T-cell (primary cell): ENCODE results near the gene GCNT1. TPM values are rescaled to one million over a fixed set of nuclear protein-coding genes. Genes with fewer than 3 reads are reported as not detected.
"Not testable (repeated sequence)": the region's sequence is repeated elsewhere in the genome, so short reads cannot be mapped to it uniquely, and the experiment has no call there.

ENCODE experiments used
- ATAC-seq, 4 experiments: fragments of 200-7000 bp in 3 of 4; fragments of 150-1000 bp in 1 of 4; cut with Tn5 transposase; replicated peaks in 1 of 4; 1 replicate in 3 of 4; 2 replicates in 1 of 4; pipeline ENCODE4 v1.10.0; 2021; ENCODE audit warnings: moderate library complexity in 3 of 4, mild to moderate bottlenecking in 2 of 4, moderate number of reproducible peaks in 1 of 4
- CTCF ChIA-PET, 2 donors: fragments of 300-600 bp; sonication (Branson Sonifier 250); formaldehyde crosslinking; loops; one replicate each; lab custom pipeline; 2022; ENCODE audit warnings: antibody characterized with exemption in 2 of 2; lab: Charles Lee
- POLR2A ChIA-PET, 2 donors: fragments of 300-600 bp; sonication (Branson Sonifier 250); formaldehyde crosslinking; loops; one replicate each; lab custom pipeline; 2022; ENCODE audit warnings: antibody characterized with exemption in 2 of 2; lab: Charles Lee
- DNase-seq, 35 experiments: peaks; one replicate each; pipeline versions ENCODE4 v3.0.0 to v3.0.0-alpha.2; 2013 to 2023
- H3K27ac ChIP-seq: one replicate; pipeline ENCODE4 v1.5.1; 2013; ENCODE audit warnings: low read length
- H3K27me3 ChIP-seq, 2 experiments: replicated peaks in 1 of 2; 1 replicate in 1 of 2; 2 replicates in 1 of 2; pipeline versions ENCODE4 v1.6.1 to v1.7.0; 2013; ENCODE audit warnings: low read length in 1 of 2, mixed read lengths in 1 of 2; ENCODE audit not compliant: control insufficient read depth in 2 of 2, insufficient read depth in 2 of 2; ENCODE audit errors: extremely low read depth in 1 of 2
- H3K36me3 ChIP-seq, 2 donors: 1 replicate in 1 of 2; 2 replicates in 1 of 2; pipeline versions ENCODE4 v1.6.1 to v1.7.0; 2013; ENCODE audit warnings: low read length in 1 of 2; ENCODE audit not compliant: control insufficient read depth in 2 of 2, insufficient read depth in 1 of 2; ENCODE audit errors: extremely low read depth in 1 of 2
- H3K4me1 ChIP-seq, 2 experiments: 1 replicate in 1 of 2; 2 replicates in 1 of 2; pipeline versions ENCODE4 v1.6.1 to v1.7.0; 2013; ENCODE audit warnings: low read length in 2 of 2, mixed read lengths in 1 of 2; ENCODE audit not compliant: insufficient read depth in 2 of 2, control insufficient read depth in 1 of 2; ENCODE audit errors: extremely low read depth in 1 of 2
- H3K4me3 ChIP-seq, 2 donors: 1 replicate in 1 of 2; 2 replicates in 1 of 2; pipeline versions ENCODE4 v1.5.1 to v1.7.0; 2013; ENCODE audit warnings: mild to moderate bottlenecking in 2 of 2, low read length in 1 of 2, moderate library complexity in 1 of 2; ENCODE audit not compliant: control insufficient read depth in 1 of 2; ENCODE audit errors: extremely low read depth in 1 of 2
- H3K9me3 ChIP-seq: 2 replicates; pipeline ENCODE4 v1.7.0; 2013
- H3K27ac Mint-ChIP-seq, 2 donors: one replicate each; pipeline ENCODE4 v1.8.0; 2020 to 2021; ENCODE audit warnings: mild to moderate bottlenecking in 2 of 2, mixed read lengths in 2 of 2
- H3K27me3 Mint-ChIP-seq, 2 donors: one replicate each; pipeline ENCODE4 v1.8.0; 2021 to 2022; ENCODE audit warnings: mixed read lengths in 2 of 2
- H3K36me3 Mint-ChIP-seq: one replicate; pipeline ENCODE4 v1.8.0; 2021; ENCODE audit warnings: mixed read lengths
- H3K4me1 Mint-ChIP-seq, 3 donors: one replicate each; pipeline ENCODE4 v1.8.0; 2020 to 2022; ENCODE audit warnings: mixed read lengths in 3 of 3, mild to moderate bottlenecking in 1 of 3
- H3K4me3 Mint-ChIP-seq, 3 donors: one replicate each; pipeline ENCODE4 v1.8.0; 2020 to 2022; ENCODE audit warnings: mild to moderate bottlenecking in 3 of 3, mixed read lengths in 3 of 3, moderate library complexity in 3 of 3
- H3K9me3 Mint-ChIP-seq, 3 donors: one replicate each; pipeline ENCODE4 v1.8.0; 2020 to 2022; ENCODE audit warnings: mixed read lengths in 3 of 3
- WGBS: methylation state at CpG from one replicate; pipeline ENCODE4 v1.1.5; 2013; ENCODE audit warnings: missing lambda C conversion rate; ENCODE audit not compliant: insufficient coverage; 5-methylcytosine and 5-hydroxymethylcytosine counted together
- total RNA-seq, 35 experiments: library from RNA in 6 of 35; stranded (reverse) in 6 of 35; fragments of 120-200 nt in 1 of 35; gene quantifications; one replicate each; pipeline versions ENCODE4 v1.2.1 to v1.2.4 and lab custom pipeline; 2013 to 2026

The GCNT1 gene
- total RNA-seq, 5 donors from 2014 or later (not counting 1 experiment from before 2014, with no cell fraction given), result 3.8 to 9.6 (median 4.9) TPM

DNA sequence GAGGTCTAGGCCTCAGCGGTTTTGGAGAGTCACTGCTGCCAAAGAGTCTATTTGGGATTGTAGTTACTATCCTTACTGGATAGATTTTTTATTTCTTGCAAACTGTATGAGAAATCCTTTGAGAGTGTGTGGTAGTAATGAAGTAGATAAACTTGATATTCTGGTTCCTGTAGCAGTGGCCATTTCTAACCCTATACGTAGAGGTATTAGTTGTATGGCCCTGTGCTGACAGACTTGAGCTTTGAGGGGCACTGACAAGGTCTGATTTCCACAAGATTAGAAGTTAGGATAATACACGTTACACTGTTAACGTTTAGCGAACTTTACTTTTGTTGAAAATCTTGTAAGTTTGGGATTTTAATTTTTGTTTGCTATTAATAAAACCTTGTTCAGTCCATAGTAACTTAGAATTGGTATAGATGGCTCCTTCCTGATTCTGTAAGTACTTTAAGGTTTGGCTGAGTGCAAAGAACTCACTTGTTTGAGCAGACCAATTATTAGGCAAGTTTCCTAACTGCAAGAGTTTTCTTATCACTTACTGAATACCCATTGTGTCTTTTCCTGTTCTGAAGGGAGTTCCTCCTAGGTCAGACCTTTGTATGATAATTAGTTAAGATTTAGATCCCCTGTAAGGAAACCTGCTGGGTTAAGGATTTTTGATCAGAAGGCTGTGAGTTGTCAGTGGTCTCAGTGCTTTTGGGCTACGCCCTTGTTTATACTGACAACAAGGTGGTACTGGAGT lies 31.4 kb downstream of the GCNT1 start:
- ATAC-seq (no peak), DNase-seq (no peak)
- H3K27ac Mint-ChIP-seq, result no peak overlapping the region
- no peak overlapping the region for H3K4me3 Mint-ChIP-seq
- Histone ChIP-seq H3K4me1 (peaks cover 0 to 4% of the 10 kb centered on the region in 2 experiments), H3K36me3 (no peaks in the 10 kb centered on the region), H3K27me3 (no peaks in the 10 kb centered on the region), H3K9me3 (no peaks in the 10 kb centered on the region), H3K4me3 (no peak overlapping the region), H3K27ac (no peak overlapping the region)
- ChIA-PET POLR2A (no interaction called here), CTCF (no interaction called here)
- H3K36me3 Mint-ChIP-seq, result peaks cover 13% of the 10 kb centered on the region
- H3K27me3 Mint-ChIP-seq, result no peaks in the 10 kb centered on the region
- H3K4me1 Mint-ChIP-seq, result peaks cover 9 to 25% (median 9%) of the 10 kb centered on the region in 3 donors
- WGBS, result 100% methylated on average over 2 of the region's 6 CpGs
- H3K9me3 Mint-ChIP-seq, result peaks cover 0 to 4% (median 1%) of the 10 kb centered on the region in 3 donors

- peaks cover 14% of the 10 kb centered on the region for H3K36me3 Mint-ChIP-seq
- H3K27ac ChIP-seq, H3K4me3 Mint-ChIP-seq, H3K27ac Mint-ChIP-seq, H3K4me1 ChIP-seq, H3K27me3 ChIP-seq, ATAC-seq, POLR2A ChIA-PET, H3K4me3 ChIP-seq, H3K36me3 ChIP-seq, H3K27me3 Mint-ChIP-seq, CTCF ChIA-PET, H3K9me3 Mint-ChIP-seq, H3K9me3 ChIP-seq: not testable (repeated sequence)
- H3K4me1 Mint-ChIP-seq, result peaks cover 9 to 25% (median 9%) of the 10 kb centered on the region in 3 donors
- peak in 1 of 35 experiments; percentile 2 for DNase-seq
- no CpG with 5 or more reads among the region's 1 CpG for WGBS
Measured at GRCh38 chr9:76491056-76491455, 32.1 kb downstream of the GCNT1 start.

GRCh38 chr9:76493496-76493895 lies 34.5 kb downstream of the GCNT1 start:
- POLR2A ChIA-PET, CTCF ChIA-PET, H3K27ac ChIP-seq, H3K9me3 Mint-ChIP-seq, H3K4me3 ChIP-seq, ATAC-seq, H3K4me3 Mint-ChIP-seq, H3K36me3 ChIP-seq, H3K27me3 ChIP-seq, H3K4me1 ChIP-seq, DNase-seq, H3K27ac Mint-ChIP-seq, H3K9me3 ChIP-seq, H3K27me3 Mint-ChIP-seq: not testable (repeated sequence)
- no CpG with 5 or more reads among the region's 1 CpG for WGBS
- H3K36me3 Mint-ChIP-seq, result peaks cover 18% of the 10 kb centered on the region
- peaks cover 5 to 16% (median 7%) of the 10 kb centered on the region in 3 donors for H3K4me1 Mint-ChIP-seq

- WGBS, result 100% methylated on average over 1 of the region's 1 CpG
- H3K27me3 ChIP-seq, result no peaks in the 10 kb centered on the region
- DNase-seq (no peak), ATAC-seq (no peak)
- no peaks in the 10 kb centered on the region for H3K27me3 Mint-ChIP-seq
- H3K27ac Mint-ChIP-seq, result no peak overlapping the region
- H3K36me3 ChIP-seq, result peaks cover 0 to 9% of the 10 kb centered on the region in 2 donors
- CTCF ChIA-PET, result no interaction called here
- no peaks in the 10 kb centered on the region for H3K4me1 ChIP-seq
- H3K27ac ChIP-seq, result no peak overlapping the region
- H3K9me3 ChIP-seq, result no peaks in the 10 kb centered on the region
- peaks cover 0 to 4% (median 3%) of the 10 kb centered on the region in 3 donors for H3K9me3 Mint-ChIP-seq
- no peaks in the 10 kb centered on the region for H3K4me1 Mint-ChIP-seq
- H3K4me3 Mint-ChIP-seq, result no peak overlapping the region
- peaks cover 31% of the 10 kb centered on the region for H3K36me3 Mint-ChIP-seq
- POLR2A ChIA-PET, result no interaction called here
- H3K4me3 ChIP-seq, result no peak overlapping the region
Measured at GRCh38 chr9:76500061-76500460, 41.1 kb downstream of the GCNT1 start.

DNA sequence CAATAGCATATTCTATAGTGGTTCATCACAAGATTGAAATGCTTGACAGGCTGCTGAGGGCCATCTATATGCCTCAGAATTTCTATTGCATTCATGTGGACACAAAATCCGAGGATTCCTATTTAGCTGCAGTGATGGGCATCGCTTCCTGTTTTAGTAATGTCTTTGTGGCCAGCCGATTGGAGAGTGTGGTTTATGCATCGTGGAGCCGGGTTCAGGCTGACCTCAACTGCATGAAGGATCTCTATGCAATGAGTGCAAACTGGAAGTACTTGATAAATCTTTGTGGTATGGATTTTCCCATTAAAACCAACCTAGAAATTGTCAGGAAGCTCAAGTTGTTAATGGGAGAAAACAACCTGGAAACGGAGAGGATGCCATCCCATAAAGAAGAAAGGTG lies 43.8 kb downstream of the GCNT1 start:
- ATAC-seq (no peak), DNase-seq (no peak)
- H3K9me3 ChIP-seq, result no peaks in the 10 kb centered on the region
- H3K27ac ChIP-seq, result no peak overlapping the region
- ChIA-PET CTCF (no interaction called here), POLR2A (no interaction called here)
- peaks cover 0 to 9% of the 10 kb centered on the region in 2 donors for H3K36me3 ChIP-seq
- H3K4me3 Mint-ChIP-seq, result no peak overlapping the region
- WGBS, result 100% methylated on average over 2 of the region's 6 CpGs
- H3K9me3 Mint-ChIP-seq, result no peaks in the 10 kb centered on the region
- peaks cover 22% of the 10 kb centered on the region for H3K36me3 Mint-ChIP-seq
- no peaks in the 10 kb centered on the region for H3K4me1 Mint-ChIP-seq
- no peaks in the 10 kb centered on the region for H3K27me3 ChIP-seq
- no peak overlapping the region for H3K4me3 ChIP-seq
- no peaks in the 10 kb centered on the region for H3K4me1 ChIP-seq
- no peaks in the 10 kb centered on the region for H3K27me3 Mint-ChIP-seq
- no peak overlapping the region for H3K27ac Mint-ChIP-seq

- H3K27ac Mint-ChIP-seq, result no peak overlapping the region
- Histone ChIP-seq H3K9me3 (no peaks in the 10 kb centered on the region), H3K27me3 (no peaks in the 10 kb centered on the region), H3K36me3 (no peaks in the 10 kb centered on the region), H3K4me1 (no peaks in the 10 kb centered on the region), H3K27ac (no peak overlapping the region), H3K4me3 (no peak overlapping the region)
- H3K4me3 Mint-ChIP-seq, result no peak overlapping the region
- DNase-seq (no peak), ATAC-seq (no peak)
- H3K27me3 Mint-ChIP-seq, result no peaks in the 10 kb centered on the region
- H3K36me3 Mint-ChIP-seq, result no peaks in the 10 kb centered on the region
- peaks cover 0 to 3% (median 0%) of the 10 kb centered on the region in 3 donors for H3K9me3 Mint-ChIP-seq
- CTCF ChIA-PET, result interaction anchor here in 1 of 2 donors (0.6 kb wide), 1 partner anchor 37 kb away, joined by 3 read pairs; no protein-coding TSS in a partner anchor
- WGBS, result no CpG with 5 or more reads among the region's 1 CpG
- POLR2A ChIA-PET, result interaction anchor here in 1 of 2 donors (0.7 kb wide), 1 partner anchor 29 kb away, joined by 3 read pairs; no protein-coding TSS in a partner anchor
- H3K4me1 Mint-ChIP-seq, result no peaks in the 10 kb centered on the region
Measured at GRCh38 chr9:76510041-76510440, 51.1 kb downstream of the GCNT1 start.
